Trophoblast cell (in vitro differentiated cells and primary cell): ENCODE measurements around the gene MYRIP.
"Not testable (repeated sequence)": the region's sequence is repeated elsewhere in the genome, so short reads cannot be mapped to it uniquely, and the experiment has no call there.

ENCODE experiments used
- DNase-seq, 2 donors: peaks; one replicate each; pipeline ENCODE4 v3.0.0-alpha.2; 2016
- H2AFZ ChIP-seq: 2 replicates; pipeline ENCODE4 v1.6.1; 2013; ENCODE audit warnings: low read length, moderate library complexity, mild to moderate bottlenecking; ENCODE audit not compliant: insufficient read depth, poor library complexity
- H2AK5ac ChIP-seq: 2 replicates; pipeline ENCODE4 v1.6.1; 2013; ENCODE audit warnings: mild to moderate bottlenecking, low read length
- H2BK120ac ChIP-seq: 2 replicates; pipeline ENCODE4 v1.6.1; 2013; ENCODE audit warnings: low read length, mild to moderate bottlenecking, moderate library complexity; ENCODE audit not compliant: insufficient read depth, poor library complexity
- H2BK12ac ChIP-seq: 2 replicates; pipeline ENCODE4 v1.6.1; 2013; ENCODE audit warnings: mild to moderate bottlenecking, low read length, moderate library complexity
- H2BK5ac ChIP-seq: 2 replicates; pipeline ENCODE4 v1.6.1; 2013; ENCODE audit warnings: low read length, low read depth, moderate library complexity, mild to moderate bottlenecking; ENCODE audit not compliant: poor library complexity
- H3K14ac ChIP-seq: 2 replicates; pipeline ENCODE4 v1.6.1; 2013; ENCODE audit warnings: mild to moderate bottlenecking, low read length
- H3K18ac ChIP-seq: 2 replicates; pipeline ENCODE4 v1.6.1; 2013; ENCODE audit warnings: mild to moderate bottlenecking, low read length
- H3K23ac ChIP-seq: 2 replicates; pipeline ENCODE4 v1.6.1; 2013; ENCODE audit warnings: low read length
- H3K27ac ChIP-seq: 2 replicates; pipeline ENCODE4 v1.5.1; 2013; ENCODE audit warnings: low read depth, mild to moderate bottlenecking, inconsistent platforms, low read length, moderate library complexity
- H3K27me3 ChIP-seq: 2 replicates; pipeline ENCODE4 v1.6.1; 2013; ENCODE audit warnings: inconsistent platforms, mild to moderate bottlenecking, low read length, moderate library complexity; ENCODE audit not compliant: insufficient read depth
- H3K36me3 ChIP-seq, 2 experiments: 1 replicate in 1 of 2; 2 replicates in 1 of 2; pipeline ENCODE4 v1.6.1; 2013; ENCODE audit warnings: low read length in 2 of 2, mild to moderate bottlenecking in 2 of 2, moderate library complexity in 1 of 2; ENCODE audit not compliant: insufficient read depth in 2 of 2, control insufficient read depth in 1 of 2
- H3K4ac ChIP-seq: 2 replicates; pipeline ENCODE4 v1.6.1; 2013; ENCODE audit warnings: low read depth, mild to moderate bottlenecking, low read length, moderate library complexity
- H3K4me1 ChIP-seq, 2 experiments: 1 replicate in 1 of 2; 2 replicates in 1 of 2; pipeline ENCODE4 v1.6.1; 2013; ENCODE audit warnings: low read length in 2 of 2, mild to moderate bottlenecking in 2 of 2, moderate library complexity in 1 of 2; ENCODE audit not compliant: insufficient read depth in 2 of 2, control insufficient read depth in 1 of 2
- H3K4me2 ChIP-seq: 2 replicates; pipeline ENCODE4 v1.6.1; 2013; ENCODE audit warnings: inconsistent platforms, mild to moderate bottlenecking, low read length, moderate library complexity
- H3K4me3 ChIP-seq: 2 replicates; pipeline ENCODE4 v1.5.1; 2013; ENCODE audit warnings: mild to moderate bottlenecking, low read depth, low read length, inconsistent platforms
- H3K79me1 ChIP-seq: one replicate; pipeline ENCODE4 v1.6.1; 2013; ENCODE audit warnings: low read length
- H3K79me2 ChIP-seq: 2 replicates; pipeline ENCODE4 v1.6.1; 2013; ENCODE audit warnings: low read length, mild to moderate bottlenecking; ENCODE audit not compliant: control insufficient read depth, insufficient read depth, poor library complexity
- H3K9ac ChIP-seq: 2 replicates; pipeline ENCODE4 v1.6.1; 2013; ENCODE audit warnings: mild to moderate bottlenecking, low read length
- H3K9me3 ChIP-seq: 2 replicates; pipeline ENCODE4 v1.6.1; 2013; ENCODE audit warnings: low read depth, mild to moderate bottlenecking, control low read depth, inconsistent platforms, low read length; ENCODE audit not compliant: insufficient read depth
- H4K12ac ChIP-seq: 2 replicates; pipeline ENCODE4 v1.6.1; 2013; ENCODE audit warnings: low read depth, mild to moderate bottlenecking, low read length, moderate library complexity
- H4K8ac ChIP-seq: 2 replicates; pipeline ENCODE4 v1.6.1; 2013; ENCODE audit warnings: low read depth, mild to moderate bottlenecking, low read length, moderate library complexity
- H4K91ac ChIP-seq: one replicate; pipeline ENCODE4 v1.6.1; 2013; ENCODE audit warnings: low read depth, mild to moderate bottlenecking, low read length, moderate library complexity
- WGBS: extraction: QIAGEN DNeasy Blood & Tissue Kit; methylation state at CpG from one replicate; pipeline ENCODE4 v1.1.7; 2013; ENCODE audit warnings: missing lambda C conversion rate; ENCODE audit not compliant: insufficient read length, insufficient coverage; ENCODE audit errors: extremely low coverage; 5-methylcytosine and 5-hydroxymethylcytosine counted together

MYRIP gene

DNA sequence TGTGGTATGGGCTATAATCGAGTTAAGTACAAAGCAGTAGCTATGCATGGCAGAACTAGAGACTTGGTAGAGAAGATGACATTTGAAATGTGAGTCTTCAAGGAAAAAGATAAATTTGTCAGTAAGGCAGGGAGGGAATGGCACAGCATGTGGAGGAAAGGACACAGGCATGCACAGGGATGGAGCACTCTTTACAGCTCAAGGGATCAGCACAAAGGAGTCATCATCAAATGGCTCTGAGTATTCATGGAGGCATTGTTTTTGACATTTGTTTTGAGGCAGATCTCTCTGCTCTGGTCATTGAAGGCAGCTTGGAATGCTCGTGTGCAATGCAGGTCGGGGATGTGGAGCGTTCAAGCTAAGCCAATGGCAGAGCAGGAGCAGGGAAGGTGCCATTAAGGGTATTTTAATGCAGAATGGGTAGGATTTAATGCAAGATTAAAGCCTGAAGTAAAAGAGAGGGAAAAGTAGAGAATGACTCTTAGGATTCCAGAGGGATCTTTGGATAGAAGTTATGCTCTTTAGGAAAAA lies 213.0 kb downstream of the MYRIP start:
- Histone ChIP-seq H3K4me3 (no peak overlapping the region), H3K27me3 (no peaks in the 10 kb centered on the region), H3K79me1 (no peaks in the 10 kb centered on the region), H2AFZ (no peak overlapping the region), H2BK12ac (no peak overlapping the region), H3K9me3 (peaks cover 10% of the 10 kb centered on the region), H3K9ac (no peak overlapping the region), H3K79me2 (no peaks in the 10 kb centered on the region), H4K12ac (no peak overlapping the region), H4K8ac (no peak overlapping the region), H3K4me1 (no peaks in the 10 kb centered on the region), H3K18ac (no peak overlapping the region), H3K4ac (no peak overlapping the region), H3K36me3 (no peaks in the 10 kb centered on the region), H4K91ac (no peak overlapping the region), H3K14ac (no peak overlapping the region), H3K4me2 (no peak overlapping the region), H2BK120ac (no peak overlapping the region), H2BK5ac (no peak overlapping the region), H2AK5ac (no peak overlapping the region), H3K27ac (no peak overlapping the region), H3K23ac (no peak overlapping the region)
- DNase-seq = no peak
- no CpG with 5 or more reads among the region's 4 CpGs for WGBS

DNA sequence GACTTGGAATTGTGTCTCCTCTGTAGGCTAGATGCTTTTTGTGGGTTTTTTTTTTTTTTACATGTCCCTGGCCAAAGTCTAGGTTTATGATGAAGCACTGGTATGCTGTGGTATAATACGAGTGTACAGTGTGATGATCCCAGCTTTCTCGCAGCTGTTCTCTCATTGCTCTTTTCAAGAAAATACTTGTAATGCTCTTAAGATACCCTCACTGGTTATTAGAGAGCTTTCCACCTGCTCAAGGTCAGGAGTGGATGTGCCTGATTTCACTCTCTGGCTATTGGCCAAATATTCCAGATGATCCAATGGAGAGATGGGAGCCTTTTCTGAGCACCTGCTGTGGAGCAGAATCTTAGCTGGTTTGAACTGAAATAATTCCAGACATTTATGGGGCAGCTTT lies 215.1 kb downstream of the MYRIP start:
- H3K4me2 ChIP-seq = no peak overlapping the region
- H2AK5ac ChIP-seq = no peak overlapping the region

DNA sequence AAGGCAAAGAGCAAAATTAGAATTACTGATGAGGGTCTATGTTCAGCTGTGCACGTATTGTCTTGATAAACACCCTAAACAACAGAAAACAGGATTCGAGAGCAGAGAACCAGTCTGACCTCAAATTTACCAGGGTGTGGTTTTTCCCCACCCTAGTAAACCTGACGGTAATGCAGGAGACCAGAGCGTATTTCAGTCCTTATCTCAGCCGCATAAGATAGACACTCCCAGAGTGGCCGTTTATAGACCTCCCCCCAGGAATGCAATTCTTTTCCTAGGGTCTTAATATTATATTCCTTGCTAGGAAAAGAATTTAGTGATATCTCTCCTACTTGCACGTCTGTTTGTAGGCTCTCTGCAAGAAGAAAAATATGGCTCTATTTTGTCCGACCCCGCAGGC lies 216.5 kb downstream of the MYRIP start:
- not testable (repeated sequence) for H2BK5ac ChIP-seq, H2BK120ac ChIP-seq, H3K9ac ChIP-seq, H3K36me3 ChIP-seq, H3K4me3 ChIP-seq, DNase-seq, H4K91ac ChIP-seq, H2AK5ac ChIP-seq, H3K23ac ChIP-seq, H3K4ac ChIP-seq, H3K14ac ChIP-seq, H3K4me2 ChIP-seq, H3K4me1 ChIP-seq, H3K79me2 ChIP-seq, H3K27me3 ChIP-seq, H3K18ac ChIP-seq, H2BK12ac ChIP-seq, H3K27ac ChIP-seq, H2AFZ ChIP-seq, H4K12ac ChIP-seq, H4K8ac ChIP-seq, H3K79me1 ChIP-seq
- WGBS = no CpG with 5 or more reads among the region's 9 CpGs
- peaks cover 12% of the 10 kb centered on the region for H3K9me3 ChIP-seq

More for the DNA sequence above, 215.1 kb downstream of the MYRIP start:
- no CpG with 5 or more reads among the region's 2 CpGs for WGBS
- H3K79me1 ChIP-seq = no peaks in the 10 kb centered on the region
- no peak overlapping the region for H4K12ac ChIP-seq
- H4K91ac ChIP-seq = no peak overlapping the region
- H3K4ac ChIP-seq = no peak overlapping the region
- H3K4me1 ChIP-seq = no peaks in the 10 kb centered on the region
- no peak overlapping the region for H3K14ac ChIP-seq
- DNase-seq = no peak
- H3K18ac ChIP-seq = no peak overlapping the region
- H2AFZ ChIP-seq = no peak overlapping the region
- H3K9ac ChIP-seq = no peak overlapping the region
- H3K9me3 ChIP-seq = peaks cover 12% of the 10 kb centered on the region
- H2BK12ac ChIP-seq = no peak overlapping the region
- no peak overlapping the region for H4K8ac ChIP-seq
- H2BK5ac ChIP-seq = no peak overlapping the region
- H3K79me2 ChIP-seq = no peaks in the 10 kb centered on the region
- H3K36me3 ChIP-seq = no peaks in the 10 kb centered on the region
- no peak overlapping the region for H3K27ac ChIP-seq
- no peak overlapping the region for H3K4me3 ChIP-seq
- H3K23ac ChIP-seq = no peak overlapping the region
- no peak overlapping the region for H2BK120ac ChIP-seq
- no peaks in the 10 kb centered on the region for H3K27me3 ChIP-seq

DNA sequence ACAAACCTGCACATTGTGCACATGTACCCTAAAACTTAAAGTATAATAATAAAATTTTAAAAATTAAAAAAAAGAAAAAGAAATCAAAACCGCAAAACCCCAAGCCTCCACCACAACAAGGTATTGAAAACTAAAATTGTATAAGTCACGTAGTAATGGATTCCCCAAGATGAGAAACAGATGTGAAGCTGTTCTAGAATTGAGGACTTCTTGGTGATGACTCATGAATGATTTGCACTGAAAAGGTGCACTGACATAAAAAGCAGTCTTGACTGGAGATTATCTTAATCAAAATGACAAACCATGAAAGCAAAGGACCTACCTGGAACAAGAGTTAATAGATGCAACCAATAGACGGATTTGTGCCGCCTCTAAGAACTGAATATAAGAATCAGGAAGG lies 225.8 kb downstream of the MYRIP start:
- no peak overlapping the region for H4K8ac ChIP-seq
- no CpG with 5 or more reads among the region's 4 CpGs for WGBS
- H3K36me3 ChIP-seq = no peaks in the 10 kb centered on the region
- no peak overlapping the region for H4K12ac ChIP-seq
- no peaks in the 10 kb centered on the region for H3K79me2 ChIP-seq
- H2BK120ac ChIP-seq = no peak overlapping the region
- H3K4me2 ChIP-seq = no peak overlapping the region
- no peaks in the 10 kb centered on the region for H3K27me3 ChIP-seq
- H3K4me3 ChIP-seq = no peak overlapping the region
- no peak overlapping the region for H3K23ac ChIP-seq
- no peak overlapping the region for H3K18ac ChIP-seq
- no peak overlapping the region for H3K14ac ChIP-seq
- no peak overlapping the region for H2BK12ac ChIP-seq
- H3K9me3 ChIP-seq = no peaks in the 10 kb centered on the region
- no peak overlapping the region for H3K4ac ChIP-seq
- DNase-seq = no peak
- no peak overlapping the region for H3K27ac ChIP-seq
- H2AFZ ChIP-seq = no peak overlapping the region
- no peak overlapping the region for H2BK5ac ChIP-seq
- H3K79me1 ChIP-seq = no peaks in the 10 kb centered on the region
- H2AK5ac ChIP-seq = no peak overlapping the region
- H4K91ac ChIP-seq = no peak overlapping the region
- H3K9ac ChIP-seq = no peak overlapping the region
- no peaks in the 10 kb centered on the region for H3K4me1 ChIP-seq
